Measurements from ENCODE around the gene ZDHHC24. TPM values are rescaled to one million over a fixed set of nuclear protein-coding genes. Genes with fewer than 3 reads are reported as not detected.

Gene ZDHHC24
- total RNA-seq, 1 donor from 2014 or later, result 12.5 TPM

DNA sequence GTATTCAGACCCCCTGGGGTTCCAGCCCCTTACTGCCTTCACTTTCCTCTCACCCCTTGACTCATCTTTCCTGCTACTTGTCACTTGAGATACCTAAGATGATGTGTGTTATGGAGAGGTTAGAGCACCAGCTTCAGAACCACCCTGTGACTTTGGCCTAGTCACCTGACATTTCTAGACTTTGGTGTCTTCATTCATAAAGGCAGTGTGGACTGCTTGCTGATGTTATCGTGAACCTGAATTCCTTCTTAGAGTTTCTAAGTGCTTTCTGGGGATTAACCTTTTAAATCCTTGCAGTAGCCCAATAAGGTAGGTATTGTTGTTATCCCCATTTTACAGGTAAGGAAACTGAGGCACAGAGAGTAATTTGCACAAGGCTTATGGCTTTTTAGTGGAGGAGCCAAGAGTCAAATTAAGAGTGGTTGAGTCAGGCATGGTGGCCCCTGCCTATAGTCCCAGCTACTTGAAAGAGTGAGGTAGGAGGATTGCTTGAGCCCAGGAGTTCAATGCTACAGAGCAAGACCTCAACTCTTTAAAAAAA lies 40.5 kb downstream of the ZDHHC24 start:
- intact Hi-C loops (cut with micrococcal nuclease), result no loop called here

DNA sequence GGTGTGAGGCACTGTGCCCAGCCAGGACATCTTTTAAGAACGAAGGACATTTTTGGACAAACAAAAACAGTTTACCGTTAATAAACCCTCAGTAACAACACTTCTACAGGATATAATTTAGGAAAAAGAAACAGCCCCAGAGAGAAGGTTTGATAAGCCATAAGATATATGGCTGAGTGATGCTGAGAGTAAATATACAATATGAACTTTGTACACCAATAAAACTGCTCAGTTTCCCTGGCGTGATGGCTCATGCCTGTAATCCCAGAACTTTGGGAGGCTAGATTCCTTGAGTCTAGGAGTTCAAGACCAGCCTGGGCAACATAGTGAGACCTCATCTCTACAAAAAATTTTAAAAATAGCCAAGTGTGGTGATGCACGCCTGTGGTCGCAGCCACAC lies 47.3 kb downstream of the ZDHHC24 start:
- intact Hi-C loops (cut with micrococcal nuclease), result no loop called here

DNA sequence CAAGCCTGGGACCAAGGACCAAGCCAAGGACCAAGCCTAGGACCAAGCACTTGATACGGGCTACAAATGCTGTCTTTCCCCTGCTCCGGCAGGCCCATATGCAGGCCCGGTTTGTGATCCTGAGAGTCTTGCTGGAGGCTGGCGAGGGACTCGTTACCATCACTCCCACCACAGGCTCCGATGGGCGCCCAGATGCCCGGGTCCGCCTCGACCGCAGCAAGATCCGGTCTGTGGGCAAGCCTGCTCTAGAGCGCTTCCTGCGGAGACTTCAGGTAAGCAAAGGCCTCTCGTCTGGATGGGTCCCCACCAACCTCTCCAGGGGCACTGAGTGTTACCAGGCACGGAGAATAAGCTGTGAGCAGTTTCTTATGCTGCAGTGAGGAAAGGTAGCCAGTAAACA lies 48.6 kb downstream of the ZDHHC24 start:
- intact Hi-C loops (cut with micrococcal nuclease), result no loop called here

DNA sequence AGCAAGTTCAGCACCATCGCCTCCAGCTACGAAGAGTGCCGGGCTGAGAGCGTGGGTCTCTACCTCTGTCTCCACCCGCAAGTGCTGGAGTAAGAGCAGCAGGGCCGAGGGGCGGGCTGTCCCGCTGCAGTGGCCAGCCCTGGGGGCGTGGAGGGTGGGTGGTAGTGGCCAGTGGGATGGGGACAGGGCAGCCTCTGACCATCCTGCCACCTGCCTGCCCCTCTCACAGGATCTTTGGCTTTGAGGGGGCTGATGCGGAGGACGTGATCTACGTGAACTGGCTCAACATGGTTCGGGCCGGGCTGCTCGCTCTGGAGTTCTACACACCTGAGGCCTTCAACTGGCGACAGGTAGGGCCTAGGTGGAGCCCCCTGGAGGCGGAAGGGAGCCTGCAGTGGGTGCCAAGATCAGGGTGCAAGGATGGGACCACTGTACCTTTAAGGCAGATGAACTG lies 50.4 kb downstream of the ZDHHC24 start:
- intact Hi-C loops (cut with micrococcal nuclease), result no loop called here

DNA sequence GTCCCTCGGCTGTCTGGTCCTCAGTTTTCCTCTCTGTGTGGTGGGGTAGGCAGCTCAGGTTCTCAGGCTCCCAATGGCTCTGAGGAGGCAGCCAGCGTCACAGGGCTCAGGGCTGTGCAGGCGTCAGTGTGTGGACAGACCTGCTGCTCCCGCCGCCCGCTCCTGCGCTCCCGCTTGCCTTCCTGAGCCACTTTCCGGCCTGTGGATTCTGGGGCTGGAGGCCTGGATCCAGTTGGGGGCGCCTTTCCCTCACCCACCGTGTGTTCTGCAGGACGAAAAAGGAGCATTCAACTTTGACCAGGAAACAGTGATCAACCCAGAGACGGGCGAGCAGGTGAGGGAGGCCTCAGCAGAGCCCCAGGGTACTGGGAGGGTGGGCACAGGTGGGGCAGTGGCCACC lies 50.9 kb downstream of the ZDHHC24 start:
- intact Hi-C loops (cut with micrococcal nuclease), result no loop called here

DNA sequence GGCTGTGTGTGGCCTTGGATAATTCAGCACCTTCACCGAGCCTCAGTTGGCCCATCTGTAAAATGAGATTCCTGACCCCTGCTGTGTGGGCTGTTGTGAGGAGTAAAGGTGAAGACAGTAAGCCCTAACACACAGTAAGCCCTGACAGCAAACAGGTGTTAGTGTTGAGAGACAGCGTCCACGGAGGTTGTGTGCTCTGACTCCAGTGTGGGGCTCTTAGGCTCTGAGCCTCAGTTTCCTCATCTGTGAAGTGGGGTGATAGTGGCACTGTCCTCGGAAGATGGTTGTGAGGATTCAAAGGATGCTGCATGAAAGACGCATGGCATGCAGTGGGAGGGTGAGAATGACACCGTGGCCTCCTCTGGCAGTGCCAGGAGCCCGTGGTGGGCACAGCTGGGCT lies 51.4 kb downstream of the ZDHHC24 start:
- intact Hi-C loops (cut with micrococcal nuclease), result no loop called here

DNA sequence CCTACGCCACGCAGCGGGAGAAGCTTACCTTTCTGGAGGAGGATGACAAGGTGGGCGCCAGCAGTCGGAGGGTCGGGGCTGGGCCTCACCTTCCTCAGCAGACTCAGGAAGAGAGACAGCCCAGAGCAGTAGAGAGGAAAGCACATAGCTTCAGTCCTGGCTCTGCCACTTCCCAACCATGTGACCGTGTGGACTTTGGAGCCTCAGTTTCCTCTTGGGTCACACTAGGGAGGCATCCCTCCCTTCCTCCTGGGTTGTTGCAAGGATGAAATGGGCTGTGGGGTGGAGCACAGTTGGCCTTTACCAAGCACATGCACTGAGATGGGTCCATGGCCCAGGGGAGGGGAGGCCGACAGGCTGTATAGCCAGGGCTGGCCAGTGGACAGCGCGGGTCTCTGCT lies 52.7 kb downstream of the ZDHHC24 start:
- intact Hi-C loops (cut with micrococcal nuclease), result no loop called here

DNA sequence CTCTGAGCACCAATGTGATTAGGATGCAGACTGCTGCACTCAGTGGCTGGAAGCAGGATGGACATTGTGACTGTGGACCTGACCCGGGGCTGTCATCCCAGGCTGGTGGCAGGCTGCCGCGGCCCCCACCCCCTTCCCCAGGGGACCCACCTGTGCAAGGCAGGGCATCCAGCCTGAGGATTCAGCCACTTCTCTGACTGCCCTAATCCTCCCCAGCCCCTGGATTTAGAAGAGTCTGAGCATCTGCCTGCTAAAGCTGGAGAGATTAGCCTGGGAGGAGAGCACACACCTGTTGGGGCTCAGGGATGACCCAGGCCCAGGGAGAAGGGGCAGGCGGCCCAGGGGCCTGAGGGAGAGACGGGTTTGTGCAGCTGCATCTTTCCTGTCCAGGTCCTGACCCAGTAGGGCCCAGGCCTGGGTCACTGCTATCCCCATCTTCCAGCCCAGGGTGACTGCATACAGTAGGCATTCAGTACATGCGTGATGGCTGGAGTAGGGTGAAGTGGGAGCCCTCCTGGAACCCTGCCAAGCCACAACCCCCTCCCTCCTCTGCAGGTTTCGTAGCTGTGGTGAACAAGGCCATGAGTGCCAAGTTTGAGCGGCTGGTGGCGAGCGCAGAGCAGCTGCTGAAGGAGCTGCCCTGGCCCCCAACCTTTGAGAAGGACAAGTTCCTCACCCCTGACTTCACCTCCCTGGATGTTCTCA lies 53.5 kb downstream of the ZDHHC24 start:
- intact Hi-C loops (cut with micrococcal nuclease), result no loop called here

DNA sequence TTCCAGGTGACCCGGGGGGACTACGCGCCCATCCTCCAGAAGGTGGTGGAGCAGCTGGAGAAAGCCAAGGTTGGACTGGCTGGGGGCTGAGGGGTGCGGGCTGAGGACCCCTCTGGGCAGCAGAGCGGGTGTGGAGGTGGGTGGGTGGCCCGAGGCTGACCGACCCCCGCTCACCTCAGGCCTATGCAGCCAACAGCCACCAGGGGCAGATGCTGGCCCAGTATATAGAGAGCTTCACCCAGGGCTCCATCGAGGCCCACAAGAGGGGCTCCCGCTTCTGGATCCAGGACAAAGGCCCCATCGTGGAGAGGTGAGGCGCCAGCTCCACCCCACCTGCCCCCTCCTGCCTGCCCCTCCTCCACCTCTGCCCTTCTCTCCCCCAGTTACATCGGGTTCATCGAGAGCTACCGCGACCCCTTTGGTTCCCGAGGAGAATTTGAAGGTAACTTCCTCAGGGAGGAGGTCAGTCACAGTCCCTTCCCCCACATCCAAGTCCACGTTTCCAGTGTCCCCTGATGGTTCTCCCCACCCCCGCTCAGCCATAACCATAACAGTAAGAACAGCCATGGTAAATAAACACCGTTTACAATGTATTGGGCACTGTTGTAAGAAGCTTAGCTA lies 54.4 kb downstream of the ZDHHC24 start:
- intact Hi-C loops (cut with micrococcal nuclease), result no loop called here

DNA sequence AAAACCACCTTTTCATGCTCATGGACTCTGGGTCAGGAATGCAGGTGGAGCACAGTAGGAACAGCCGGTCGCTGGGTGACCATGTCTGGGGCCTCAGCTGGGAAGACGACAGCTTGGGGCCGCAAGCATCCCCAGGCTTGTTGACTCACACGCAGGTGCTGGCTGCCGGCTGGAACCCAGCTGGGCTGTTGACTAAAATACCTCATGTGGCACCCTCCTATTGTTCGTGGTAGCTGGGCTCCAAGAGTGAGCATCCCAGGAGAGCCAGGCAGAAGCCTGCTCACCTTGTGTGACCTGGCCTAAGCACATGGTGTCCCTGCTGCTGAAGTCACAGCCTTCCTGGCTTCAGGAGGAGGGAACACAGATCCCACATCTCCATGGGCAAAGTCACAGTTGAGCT lies 56.2 kb downstream of the ZDHHC24 start:
- intact Hi-C loops (cut with micrococcal nuclease), result no loop called here

DNA sequence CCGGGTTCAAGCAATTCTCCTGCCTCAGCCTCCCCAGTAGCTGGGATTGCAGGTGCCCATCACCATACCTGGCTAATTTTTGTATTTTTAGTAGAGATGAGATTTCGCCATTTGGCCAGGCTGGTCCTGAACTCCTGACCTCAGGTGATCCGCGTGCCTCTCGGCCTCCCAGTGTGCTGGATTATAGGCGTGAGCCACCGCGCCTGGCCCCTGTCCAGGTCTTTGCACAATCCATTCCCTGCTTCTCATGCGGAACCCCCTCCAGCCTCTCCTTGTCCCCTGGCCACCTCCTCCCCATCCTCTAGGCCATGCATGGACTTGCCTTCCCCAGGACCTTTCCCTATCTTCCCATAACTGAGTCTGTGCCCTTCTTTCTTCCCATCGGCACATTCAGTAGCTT lies 56.9 kb downstream of the ZDHHC24 start:
- intact Hi-C loops (cut with micrococcal nuclease), result no loop called here

DNA sequence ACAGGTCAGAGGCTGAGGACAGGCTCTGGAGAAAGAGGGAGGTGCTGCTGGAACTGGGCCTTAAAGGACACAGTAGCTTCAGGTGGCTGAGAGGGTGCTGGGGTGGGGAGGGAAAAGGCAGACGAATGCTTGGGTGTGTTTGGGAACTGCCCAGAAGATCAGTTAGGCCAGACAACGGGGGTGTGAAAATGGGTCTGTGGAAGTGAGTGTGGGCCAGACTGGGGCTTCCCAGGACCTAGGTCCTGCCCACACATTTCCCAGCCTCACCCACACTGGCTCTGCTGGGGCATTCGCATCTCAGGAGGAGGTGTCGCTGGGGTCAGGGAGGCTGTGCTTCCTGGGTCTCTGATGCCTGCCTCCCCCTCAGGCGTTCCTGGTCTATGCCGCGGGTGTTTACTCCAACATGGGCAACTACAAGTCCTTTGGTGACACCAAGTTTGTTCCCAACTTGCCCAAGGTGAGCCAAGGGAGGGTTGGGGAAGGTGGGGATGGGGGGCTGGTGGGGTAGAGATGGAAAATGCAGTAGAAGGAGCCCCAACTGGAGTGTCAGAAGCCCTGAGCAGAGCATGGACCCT lies 61.0 kb downstream of the ZDHHC24 start:
- intact Hi-C loops (cut with micrococcal nuclease), result loop anchor here (5.0 kb wide), 1 partner anchor 868 kb away; the partner anchor contains the start of gene PCNX3

DNA sequence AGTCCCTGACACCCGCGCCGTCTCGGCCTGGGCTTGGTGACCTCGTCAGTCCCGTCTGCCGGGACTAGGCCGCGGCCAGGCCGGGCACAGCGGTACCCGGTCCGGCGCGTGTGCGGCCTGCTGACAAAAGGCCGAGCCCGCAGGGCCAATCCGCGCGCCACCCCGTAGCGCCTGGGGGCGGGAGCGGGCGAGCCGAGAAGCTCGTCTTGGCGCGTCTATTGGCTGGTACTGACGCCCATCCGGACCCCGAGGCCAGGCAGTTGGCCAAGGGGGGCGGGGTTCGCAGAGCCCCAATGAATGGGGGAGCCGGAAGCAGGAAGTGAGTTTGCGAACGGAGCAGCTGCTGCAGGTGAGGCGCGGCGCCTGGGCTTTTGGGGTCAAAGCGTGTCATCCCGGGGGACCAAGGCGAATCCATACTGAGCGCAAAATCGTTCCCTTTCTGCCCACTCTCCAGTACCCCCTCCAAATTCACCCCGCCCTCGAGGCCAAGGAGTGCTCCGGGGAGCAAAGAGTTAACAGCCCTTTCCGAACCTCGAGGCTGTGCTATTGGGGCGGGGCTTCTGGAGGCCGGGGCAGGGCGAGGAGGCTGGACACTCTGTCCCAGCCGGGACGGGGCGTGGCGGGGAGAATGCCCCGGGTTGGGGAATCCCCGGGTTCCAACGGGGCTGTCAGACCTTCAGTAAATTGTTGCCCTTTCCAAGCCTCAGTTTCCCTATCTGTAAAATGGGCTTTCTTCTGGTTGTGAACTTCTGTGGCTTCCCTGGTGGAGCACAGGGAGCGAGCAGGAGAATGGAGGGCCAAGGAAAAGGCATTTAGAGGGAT lies 65.5 kb downstream of the ZDHHC24 start, which contains the start of gene DPP3:
DPP3 (plus strand) TSS at position 318 of the 822 bp plus-strand sequence. CDS start 1,767 bp downstream, outside the sequence.
- intact Hi-C loops (cut with micrococcal nuclease), result loop anchor here (1.0 to 5.0 kb wide), 8 partner anchors 14 to 863 kb away; partner anchors contain the start of genes ACTN3, BBS1, PCNX3 and PELI3

DNA sequence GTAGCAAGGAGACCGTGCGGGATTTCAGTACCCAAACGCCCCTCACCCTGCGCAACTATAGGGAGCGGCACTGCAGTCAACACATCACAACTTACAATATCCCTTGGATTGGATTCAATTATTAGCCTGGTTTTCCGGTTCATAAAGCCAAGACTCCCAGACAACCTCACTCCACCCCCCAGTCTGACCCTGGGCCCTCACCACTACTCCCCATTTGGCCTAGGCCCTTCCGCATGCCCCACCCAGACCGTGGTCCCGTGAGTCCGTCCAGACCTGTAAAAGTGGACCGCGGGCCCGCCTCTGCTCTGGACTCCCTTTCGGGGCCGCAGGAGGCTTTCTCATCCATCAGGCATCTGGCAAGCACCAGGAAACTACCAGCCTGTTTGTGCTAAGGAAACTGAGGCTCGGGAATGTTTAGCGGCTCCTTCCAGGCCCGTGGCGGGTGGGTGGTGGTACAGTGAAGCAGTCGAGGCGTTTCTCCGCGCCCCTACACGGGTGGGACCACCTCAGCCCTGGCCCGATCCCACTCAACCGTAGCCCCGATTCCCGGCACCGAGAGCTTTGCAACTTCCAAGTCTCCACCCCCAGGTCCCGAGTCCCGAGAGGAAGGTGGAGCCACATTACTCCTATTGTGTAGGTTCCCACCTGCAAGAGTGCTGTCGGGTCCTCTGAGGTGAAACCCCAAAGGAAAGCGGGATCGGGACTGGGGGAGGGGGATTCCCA lies 66.3 kb downstream of the ZDHHC24 start:
- intact Hi-C loops (cut with micrococcal nuclease), result loop anchor here (1.0 to 5.0 kb wide), 8 partner anchors 13 to 862 kb away; partner anchors contain the start of genes ACTN3, BBS1, PCNX3 and PELI3

DNA sequence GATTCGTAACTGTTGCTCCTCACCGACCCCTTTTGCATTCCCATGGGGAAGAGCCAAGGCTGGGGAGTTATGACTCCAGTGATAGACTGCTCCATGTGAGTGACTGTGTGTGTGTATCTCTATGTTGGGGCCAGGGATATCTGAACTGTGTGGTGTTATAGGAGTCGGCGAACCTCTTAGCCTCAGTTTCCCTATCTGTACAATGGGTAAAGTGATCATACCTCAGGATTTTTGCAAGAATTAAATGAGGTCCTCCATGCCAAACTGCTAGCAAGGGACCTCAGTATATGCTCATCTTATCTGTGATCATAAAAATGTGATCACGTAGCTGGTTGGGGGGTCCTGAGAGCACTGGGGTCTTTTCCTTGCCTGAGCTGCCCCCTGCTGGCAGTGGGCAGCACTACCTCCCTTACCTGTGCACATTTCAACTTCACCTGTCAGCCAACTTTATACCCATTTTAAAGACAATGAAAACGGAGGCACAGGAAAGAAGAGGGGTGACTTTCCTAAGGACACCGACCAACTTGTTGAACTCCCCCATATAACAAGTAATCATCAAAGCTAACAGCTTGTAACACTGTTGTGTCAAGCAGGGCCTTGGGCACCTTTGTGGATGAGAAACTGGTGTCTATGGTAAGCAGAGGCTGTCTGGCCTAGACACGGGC lies 67.0 kb downstream of the ZDHHC24 start:
- intact Hi-C loops (cut with micrococcal nuclease), result no loop called here

DNA sequence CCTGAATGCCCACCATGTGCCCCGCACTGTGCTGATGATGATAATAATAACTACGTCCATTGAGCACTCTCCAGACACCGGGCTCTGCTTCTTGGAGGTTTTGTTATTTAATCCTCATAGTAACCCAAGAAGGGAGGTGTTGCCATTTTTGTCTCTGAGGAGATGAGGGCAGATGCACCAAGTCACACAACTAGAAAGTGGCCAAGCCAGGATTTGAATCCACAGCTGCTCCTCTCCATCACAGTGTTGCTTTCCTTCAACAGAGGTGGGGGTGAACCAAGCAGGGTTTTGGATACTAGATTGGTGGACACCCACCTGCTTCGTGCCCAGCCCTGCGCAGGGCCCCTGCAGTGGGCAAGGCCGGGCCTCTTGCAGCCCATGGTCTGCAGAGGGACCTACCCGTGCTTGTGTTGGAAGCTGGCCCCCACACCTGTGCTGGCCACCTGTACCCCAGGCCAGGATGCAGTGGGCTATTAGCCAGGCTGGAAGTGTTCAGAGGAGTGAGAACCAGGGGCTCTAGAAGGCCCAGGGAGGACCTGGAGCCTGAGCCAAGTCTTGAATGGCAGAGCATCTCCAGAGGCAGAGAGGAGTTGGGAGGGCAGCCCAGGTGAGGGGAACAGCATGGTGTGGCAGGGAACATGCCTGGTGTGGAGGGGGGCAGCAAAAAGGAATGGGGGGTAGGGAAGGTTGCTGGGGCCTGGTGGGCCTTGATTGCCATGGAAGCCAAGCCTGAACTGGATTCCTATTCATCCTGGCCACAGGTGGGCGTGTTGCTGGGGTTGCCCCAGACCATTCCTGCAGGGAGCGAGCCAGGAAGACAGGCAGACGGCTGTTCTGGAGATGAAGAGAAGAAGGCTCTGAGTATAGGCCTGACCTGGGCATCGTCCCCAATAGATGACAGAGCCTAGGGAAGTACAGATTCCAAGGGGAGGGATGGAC lies 68.3 kb downstream of the ZDHHC24 start:
- intact Hi-C loops (cut with micrococcal nuclease), result no loop called here

DNA sequence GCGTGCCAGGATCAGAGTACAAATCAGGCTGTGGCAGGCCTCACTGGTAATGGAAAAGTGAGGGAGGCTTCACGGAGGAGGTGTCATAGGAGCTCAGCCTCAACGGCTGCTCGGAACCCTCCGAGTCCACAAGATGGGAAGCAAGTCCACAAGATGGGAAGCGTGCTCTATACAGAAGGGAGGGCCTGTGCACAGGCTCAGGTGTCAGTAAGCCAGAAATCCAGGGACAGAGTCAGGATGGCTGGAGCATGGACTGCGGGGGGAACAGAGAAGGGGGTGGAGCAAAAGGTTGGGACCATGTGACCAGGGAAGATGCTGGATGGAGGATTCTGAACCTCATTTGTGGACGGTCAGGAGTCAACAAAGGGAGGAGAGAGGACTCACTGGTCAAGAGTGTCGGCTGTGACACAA lies 69.0 kb downstream of the ZDHHC24 start:
- intact Hi-C loops (cut with micrococcal nuclease), result no loop called here

DNA sequence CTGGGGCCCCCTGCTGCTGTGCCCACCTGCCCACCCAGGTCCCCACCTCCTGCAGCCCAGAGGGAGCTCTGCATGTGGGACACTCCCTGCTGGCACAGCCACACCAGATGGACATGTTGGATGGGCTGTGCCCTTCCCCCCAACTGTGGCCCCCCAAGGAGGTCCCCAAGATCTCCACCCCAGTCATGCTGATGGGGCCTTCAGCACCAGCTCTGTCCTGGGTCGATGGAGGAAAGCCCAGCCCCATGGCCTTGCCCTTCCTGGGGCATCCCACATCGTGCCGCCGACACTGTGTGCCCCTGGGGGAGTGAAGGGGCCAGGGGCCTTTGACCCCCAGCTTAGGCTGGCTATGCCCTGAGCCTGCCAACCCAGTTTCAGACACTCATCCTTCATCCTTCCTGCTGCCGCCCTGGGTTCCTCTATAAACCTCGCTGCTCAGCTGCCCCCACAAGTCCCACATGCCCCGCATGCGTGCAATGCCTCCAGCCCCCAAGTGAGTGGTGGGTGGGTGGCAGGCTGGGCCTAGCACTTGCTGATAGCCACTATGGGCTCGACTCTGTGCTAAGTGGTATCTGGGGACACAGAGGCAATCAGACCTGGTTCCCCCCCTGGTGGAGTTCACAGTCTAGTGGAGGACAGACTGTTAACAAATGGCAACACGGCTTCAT lies 69.5 kb downstream of the ZDHHC24 start:
- intact Hi-C loops (cut with micrococcal nuclease), result no loop called here

All from T-helper 2 cell treated with Interferon-gamma antibody and Interleukin-4, amounts not matched to agents 100 ng/mL and 5 ng/mL, for 36 hours (primary cell).